Pancreas (tissue), 10 donors: ENCODE results near the gene EVI5. TPM values are rescaled to one million over a fixed set of nuclear protein-coding genes. Genes with fewer than 3 reads are reported as not detected.
"Not testable (repeated sequence)": the region's sequence is repeated elsewhere in the genome, so short reads cannot be mapped to it uniquely, and the experiment has no call there.

Experiments used
- ATAC-seq, 4 donors: fragments of 200-7000 bp; cut with Tn5 transposase; one replicate each; pipeline versions ENCODE4 v1.8.0 to v1.9.1; 2020; ENCODE audit warnings: mild to moderate bottlenecking in 4 of 4, moderate library complexity in 4 of 4
- DNase-seq, 6 donors: peaks; one replicate each; pipeline ENCODE4 v3.0.0-alpha.2; 2020
- FAIRE-seq: peaks from 2 replicates; lab custom pipeline; 2012; peaks lifted over from hg19 to GRCh38; lab: Jason Lieb, UNC
- H3K27ac ChIP-seq, 4 donors: fragments of 200-600 bp; sonication (generic); 1 replicate in 3 of 4; 2 replicates in 1 of 4; pipeline versions ENCODE4 v1.5.0 to v1.8.0; 2020
- H3K27me3 ChIP-seq, 4 donors: fragments of 200-600 bp; one replicate each; pipeline ENCODE4 v1.8.0; 2021
- H3K36me3 ChIP-seq, 3 donors: fragments of 200-600 bp; sonication (generic) in 1 of 3; one replicate each; pipeline versions ENCODE4 v1.5.0 to v1.8.0; 2020 to 2021
- H3K4me1 ChIP-seq, 3 donors: fragments of 200-600 bp; one replicate each; pipeline ENCODE4 v1.8.0; 2021
- H3K4me3 ChIP-seq, 4 donors: fragments of 200-600 bp; sonication (generic) in 2 of 4; one replicate each; pipeline versions ENCODE4 v1.5.0 to v1.8.0; 2020 to 2021
- H3K9me3 ChIP-seq, 4 donors: fragments of 200-600 bp; one replicate each; pipeline ENCODE4 v1.8.0; 2021
- CTCF ChIP-seq, 4 donors: fragments of 200-600 bp; sonication (generic) in 3 of 4; IDR thresholded peaks; one replicate each; pipeline versions ENCODE4 v1.5.0 to v1.8.0; 2021; ENCODE audit warnings: antibody characterized with exemption in 4 of 4
- WGBS, 2 donors: extraction: QIAGEN DNeasy Blood & Tissue Kit; methylation state at CpG; one replicate each; pipeline ENCODE4 v1.1.7; 2013; 5-methylcytosine and 5-hydroxymethylcytosine counted together
- intact Hi-C, 3 donors: fragments of 100-400 bp; cut with DNase I; formaldehyde crosslinking; loops; one replicate each; pipeline versions ENCODE4 v1.11.1 to v1.14.2; 2022
- polyA plus RNA-seq, 2 donors: library from polyadenylated mRNA; stranded (reverse); fragments of 200-250 nt; gene quantifications; one replicate each; pipeline ENCODE4 v1.2.3, GENCODE V29; 2013
- total RNA-seq, 6 donors: library from RNA; stranded (reverse); fragmentation: NEBNext Ultra II Directional in 4 of 6; extraction: Animal tissue kit (Norgen Biotek cat#: 25700) in 4 of 6; gene quantifications; one replicate each; pipeline versions ENCODE4 v1.2.1 to v1.2.4, GENCODE V29; 2021 to 2023
- donor health status: healthy with polysubstance abuse.
- donor health status: DM: no; HTN: no; CAD: no; lungs with moderate emphysema.
- donor health status: DM: no; HTN: no; CAD: no.
- donor health status: control.
- donor health status: control.
- donor health status: Bipolar disorder and iron deficiency.
- donor health status: DM: yes; HTN: yes; CAD: no.
- donor health status: DM: no; HTN: no; CAD: no.
- donor health status: DM: no; HTN: no; CAD: no.
- donor health status: DM: yes; HTN: yes; CAD: no.

EVI5 gene
- total and polyA plus RNA-seq, 8 donors: 3.3 to 21.7 (median 12.7) TPM

GRCh38 chr1:92527670-92528069 lies 257.2 kb downstream of the EVI5 start:
- Histone ChIP-seq H3K27me3 (no peaks in the 10 kb centered on the region), H3K27ac (no peak overlapping the region), H3K4me3 (no peak overlapping the region), H3K9me3 (no peaks in the 10 kb centered on the region), H3K4me1 (no peaks in the 10 kb centered on the region), H3K36me3 (no peaks in the 10 kb centered on the region)
- DNase-seq (no peak), ATAC-seq (no peak), FAIRE-seq (no peak)
- WGBS, 2 donors: 98 to 99% methylated on average over 2 of the region's 2 CpGs
- intact Hi-C loops: no loop called here
- TF ChIP-seq CTCF (IDR thresholded peaks at IDR 0.05): no peak

- not testable (repeated sequence) for H3K36me3 ChIP-seq, H3K9me3 ChIP-seq
- 96 to 98% methylated on average over 9 of the region's 9 CpGs for WGBS, 2 donors
These were observed 259.8 kb downstream of the EVI5 start for GRCh38 chr1:92524944-92525590.

GRCh38 chr1:92519043-92519442 lies 265.9 kb downstream of the EVI5 start:
- no peaks in the 10 kb centered on the region for H3K36me3 ChIP-seq
- no peaks in the 10 kb centered on the region for H3K4me1 ChIP-seq
- whole genome bisulfite sequencing, 2 donors: 67 to 76% methylated on average over 2 of the region's 2 CpGs
- H3K27me3 ChIP-seq: no peaks in the 10 kb centered on the region
- DNase-seq: no peak
- intact Hi-C loops: no loop called here
- no peak overlapping the region for H3K4me3 ChIP-seq
- no peak for ATAC-seq
- FAIRE-seq: no peak
- no peak overlapping the region for H3K27ac ChIP-seq
- TF ChIP-seq CTCF (IDR thresholded peaks at IDR 0.05): no peak
- no peaks in the 10 kb centered on the region for H3K9me3 ChIP-seq

More at GRCh38 chr1:92524944-92525590, 259.8 kb downstream of the EVI5 start:
- FAIRE-seq, H3K4me1 ChIP-seq, H3K27me3 ChIP-seq, H3K27ac ChIP-seq, DNase-seq, H3K4me3 ChIP-seq, ATAC-seq, intact Hi-C loops: not testable (repeated sequence)

- intact Hi-C loops: no loop called here
- no peaks in the 10 kb centered on the region for H3K36me3 ChIP-seq
- DNase-seq: no peak
- no peaks in the 10 kb centered on the region for H3K27me3 ChIP-seq
- no peak overlapping the region for H3K27ac ChIP-seq
- FAIRE-seq: no peak
- no peak overlapping the region for H3K4me3 ChIP-seq
- no peaks in the 10 kb centered on the region for H3K4me1 ChIP-seq
- no peak for ATAC-seq
- H3K9me3 ChIP-seq: no peaks in the 10 kb centered on the region
- WGBS, 2 donors: 76 to 83% methylated on average over 1 of the region's 1 CpG
- TF ChIP-seq CTCF (IDR thresholded peaks at IDR 0.05): no peak
These were observed 268.3 kb downstream of the EVI5 start for GRCh38 chr1:92516574-92516973.

- intact Hi-C loops: no loop called here
- no peaks in the 10 kb centered on the region for H3K9me3 ChIP-seq
- ATAC-seq (no peak), DNase-seq (no peak), FAIRE-seq (no peak)
- no peaks in the 10 kb centered on the region for H3K4me1 ChIP-seq
- no peak overlapping the region for H3K4me3 ChIP-seq
- H3K27me3 ChIP-seq: no peaks in the 10 kb centered on the region
- WGBS, 2 donors: 88 to 99% methylated on average over 3 of the region's 3 CpGs
- TF ChIP-seq CTCF (IDR thresholded peaks at IDR 0.05): no peak
- no peaks in the 10 kb centered on the region for H3K36me3 ChIP-seq
- no peak overlapping the region for H3K27ac ChIP-seq
These were observed 269.1 kb downstream of the EVI5 start for GRCh38 chr1:92515796-92516201.
